Measurements from ENCODE around the gene SKAP2. TPM values are rescaled to one million over a fixed set of nuclear protein-coding genes. Genes with fewer than 3 reads are reported as not detected.

The SKAP2 gene
- total RNA-seq, 1 experiment from 2014 or later: 30.7 TPM

- ChIA-PET RAD21 (ENCODE audit: low non-redundant PET in 1 of 2, low total read pairs in 2 of 2, uncharacterized antibody in 2 of 2, unreplicated experiment in 2 of 2) (no interaction called here), CTCF (no interaction called here), POLR2A (no interaction called here)
- no peaks in the 10 kb centered on the region for H3K27me3 ChIP-seq (ENCODE audit: insufficient read depth, low read length)
- intact Hi-C loops (cut with micrococcal nuclease): no loop called here
- H3K9ac ChIP-seq (ENCODE audit: low read length): no peak overlapping the region
- no peaks in the 10 kb centered on the region for H3K79me2 ChIP-seq (ENCODE audit: insufficient read depth, low read length)
- no peak overlapping the region for H2AFZ ChIP-seq (ENCODE audit: low read depth, low read length, poor library complexity, severe bottlenecking)
- DNase-seq (ENCODE audit: low read depth, low spot score): no peak
- H3K4me2 ChIP-seq (ENCODE audit: low read length): no peak overlapping the region
- no peaks in the 10 kb centered on the region for H4K20me1 ChIP-seq (ENCODE audit: insufficient read depth)
- H3K27ac ChIP-seq (ENCODE audit: low read depth, low read length): no peak overlapping the region
- BruUV-seq (replicated peaks): no TSS peak
- peaks cover 0 to 3% of the 10 kb centered on the region in 2 experiments; a peak in 1 of 4 replicates for H3K4me1 ChIP-seq (ENCODE audit: control insufficient read depth in 1 of 2, insufficient read depth in 2 of 2, low read length in 2 of 2)
- no peaks in the 10 kb centered on the region for H3K9me2 ChIP-seq (ENCODE audit: insufficient read depth)
- TF ChIP-seq, protein P1, sequence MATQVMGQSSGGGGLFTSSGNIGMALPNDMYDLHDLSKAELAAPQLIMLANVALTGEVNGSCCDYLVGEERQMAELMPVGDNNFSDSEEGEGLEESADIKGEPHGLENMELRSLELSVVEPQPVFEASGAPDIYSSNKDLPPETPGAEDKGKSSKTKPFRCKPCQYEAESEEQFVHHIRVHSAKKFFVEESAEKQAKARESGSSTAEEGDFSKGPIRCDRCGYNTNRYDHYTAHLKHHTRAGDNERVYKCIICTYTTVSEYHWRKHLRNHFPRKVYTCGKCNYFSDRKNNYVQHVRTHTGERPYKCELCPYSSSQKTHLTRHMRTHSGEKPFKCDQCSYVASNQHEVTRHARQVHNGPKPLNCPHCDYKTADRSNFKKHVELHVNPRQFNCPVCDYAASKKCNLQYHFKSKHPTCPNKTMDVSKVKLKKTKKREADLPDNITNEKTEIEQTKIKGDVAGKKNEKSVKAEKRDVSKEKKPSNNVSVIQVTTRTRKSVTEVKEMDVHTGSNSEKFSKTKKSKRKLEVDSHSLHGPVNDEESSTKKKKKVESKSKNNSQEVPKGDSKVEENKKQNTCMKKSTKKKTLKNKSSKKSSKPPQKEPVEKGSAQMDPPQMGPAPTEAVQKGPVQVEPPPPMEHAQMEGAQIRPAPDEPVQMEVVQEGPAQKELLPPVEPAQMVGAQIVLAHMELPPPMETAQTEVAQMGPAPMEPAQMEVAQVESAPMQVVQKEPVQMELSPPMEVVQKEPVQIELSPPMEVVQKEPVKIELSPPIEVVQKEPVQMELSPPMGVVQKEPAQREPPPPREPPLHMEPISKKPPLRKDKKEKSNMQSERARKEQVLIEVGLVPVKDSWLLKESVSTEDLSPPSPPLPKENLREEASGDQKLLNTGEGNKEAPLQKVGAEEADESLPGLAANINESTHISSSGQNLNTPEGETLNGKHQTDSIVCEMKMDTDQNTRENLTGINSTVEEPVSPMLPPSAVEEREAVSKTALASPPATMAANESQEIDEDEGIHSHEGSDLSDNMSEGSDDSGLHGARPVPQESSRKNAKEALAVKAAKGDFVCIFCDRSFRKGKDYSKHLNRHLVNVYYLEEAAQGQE (IDR thresholded peaks at IDR 0.05; ENCODE audit: low read depth): no peak
- TF ChIP-seq FOSL1 (IDR thresholded peaks at IDR 0.05; ENCODE audit: low read depth): no peak
- TF ChIP-seq SP1 (IDR thresholded peaks at IDR 0.05; ENCODE audit: low read depth): no peak
- no peak for TF ChIP-seq ZNF274 (IDR thresholded peaks at IDR 0.05; ENCODE audit: low read depth, low read length)
- no peak for TF ChIP-seq CBX3 (IDR thresholded peaks at IDR 0.05; ENCODE audit: low read depth)
- TF ChIP-seq, protein P2, sequence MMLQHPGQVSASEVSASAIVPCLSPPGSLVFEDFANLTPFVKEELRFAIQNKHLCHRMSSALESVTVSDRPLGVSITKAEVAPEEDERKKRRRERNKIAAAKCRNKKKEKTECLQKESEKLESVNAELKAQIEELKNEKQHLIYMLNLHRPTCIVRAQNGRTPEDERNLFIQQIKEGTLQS (IDR thresholded peaks at IDR 0.05): no peak
- H3K4me3 ChIP-seq (replicated peaks in 1 of 2; ENCODE audit: low read depth in 1 of 2, low read length in 2 of 2): no peak overlapping the region
- H3K9me3 ChIP-seq (ENCODE audit: control insufficient read depth in 1 of 2, insufficient read depth in 1 of 2, low read depth in 1 of 2, low read length in 2 of 2): no peaks in the 10 kb centered on the region
- ATAC-seq: no peak
- H3K36me3 ChIP-seq (ENCODE audit: control insufficient read depth in 1 of 2, insufficient read depth in 2 of 2, low read length in 2 of 2): no peaks in the 10 kb centered on the region
These were observed 226.2 kb downstream of the SKAP2 start for GRCh38 chr7:26638140-26638539.

DNA sequence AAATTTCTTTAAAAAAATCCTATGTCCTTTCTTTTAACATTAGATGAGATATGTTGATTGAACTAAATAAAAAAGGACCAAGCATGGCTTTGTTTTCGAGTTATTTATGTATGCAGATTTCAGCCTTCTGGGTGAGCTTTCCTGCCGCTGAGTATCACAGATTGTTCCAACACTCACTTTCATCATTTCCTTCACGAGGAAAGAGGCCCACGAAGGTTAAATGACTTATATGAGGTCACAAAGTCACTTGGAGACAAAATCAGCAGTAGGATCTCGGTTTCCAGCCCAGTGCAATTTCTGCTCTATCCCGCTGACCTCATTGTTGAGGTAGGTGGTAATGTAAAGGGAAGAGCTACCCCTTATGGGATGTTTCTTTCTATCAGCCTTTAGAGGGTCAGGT lies 226.8 kb downstream of the SKAP2 start:
- ChIA-PET CTCF (no interaction called here), RAD21 (ENCODE audit: low non-redundant PET in 1 of 2, low total read pairs in 2 of 2, uncharacterized antibody in 2 of 2, unreplicated experiment in 2 of 2) (no interaction called here), POLR2A (no interaction called here)
- no peaks in the 10 kb centered on the region for H3K36me3 ChIP-seq (ENCODE audit: control insufficient read depth in 1 of 2, insufficient read depth in 2 of 2, low read length in 2 of 2)
- BruUV-seq (replicated peaks): no TSS peak
- no peaks in the 10 kb centered on the region for H4K20me1 ChIP-seq (ENCODE audit: insufficient read depth)
- peaks cover 0 to 3% of the 10 kb centered on the region in 2 experiments; a peak in 1 of 4 replicates for H3K4me1 ChIP-seq (ENCODE audit: control insufficient read depth in 1 of 2, insufficient read depth in 2 of 2, low read length in 2 of 2)
- no peak overlapping the region for H2AFZ ChIP-seq (ENCODE audit: low read depth, low read length, poor library complexity, severe bottlenecking)
- no peaks in the 10 kb centered on the region for H3K27me3 ChIP-seq (ENCODE audit: insufficient read depth, low read length)
- intact Hi-C loops (cut with micrococcal nuclease): no loop called here
- no peaks in the 10 kb centered on the region for H3K9me2 ChIP-seq (ENCODE audit: insufficient read depth)
- no peak for ATAC-seq
- no peak for DNase-seq (ENCODE audit: low read depth, low spot score)
- H3K4me2 ChIP-seq (ENCODE audit: low read length): no peak overlapping the region
- H3K4me3 ChIP-seq (replicated peaks in 1 of 2; ENCODE audit: low read depth in 1 of 2, low read length in 2 of 2): no peak overlapping the region
- H3K27ac ChIP-seq (ENCODE audit: low read depth, low read length): no peak overlapping the region
- no peaks in the 10 kb centered on the region for H3K9me3 ChIP-seq (ENCODE audit: control insufficient read depth in 1 of 2, insufficient read depth in 1 of 2, low read depth in 1 of 2, low read length in 2 of 2)
- no peak overlapping the region for H3K9ac ChIP-seq (ENCODE audit: low read length)
- H3K79me2 ChIP-seq (ENCODE audit: insufficient read depth, low read length): no peaks in the 10 kb centered on the region
- TF ChIP-seq EZH2phosphoT487 (IDR thresholded peaks at IDR 0.05; ENCODE audit: borderline replicate concordance): no peak
- TF ChIP-seq SIN3A (IDR thresholded peaks at IDR 0.05; ENCODE audit: low read depth): no peak
- TF ChIP-seq, protein P2 (IDR thresholded peaks at IDR 0.05): no peak
- TF ChIP-seq TCF7L2 (IDR thresholded peaks at IDR 0.05; ENCODE audit: borderline replicate concordance, extremely low read depth, insufficient read depth, insufficient read length): no peak
- TF ChIP-seq EGR1 (IDR thresholded peaks at IDR 0.05; ENCODE audit: low read depth): no peak
- TF ChIP-seq JUND (IDR thresholded peaks at IDR 0.05): no peak
- TF ChIP-seq POLR2A (IDR thresholded peaks at IDR 0.05; ENCODE audit: borderline replicate concordance, extremely low read depth, insufficient read depth, insufficient read length): no peak
- TF ChIP-seq EZH2 (IDR thresholded peaks at IDR 0.05): no peak
- TF ChIP-seq ZFX (IDR thresholded peaks at IDR 0.05): no peak
- TF ChIP-seq, protein P3, sequence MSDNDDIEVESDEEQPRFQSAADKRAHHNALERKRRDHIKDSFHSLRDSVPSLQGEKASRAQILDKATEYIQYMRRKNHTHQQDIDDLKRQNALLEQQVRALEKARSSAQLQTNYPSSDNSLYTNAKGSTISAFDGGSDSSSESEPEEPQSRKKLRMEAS (IDR thresholded peaks at IDR 0.05): no peak
- TF ChIP-seq ELF1 (IDR thresholded peaks at IDR 0.05; ENCODE audit: borderline replicate concordance, low read depth): no peak
- no peak for TF ChIP-seq SP1 (IDR thresholded peaks at IDR 0.05; ENCODE audit: low read depth)
- TF ChIP-seq CEBPB (IDR thresholded peaks at IDR 0.05; ENCODE audit: low read depth): no peak
- TF ChIP-seq FOSL1 (IDR thresholded peaks at IDR 0.05; ENCODE audit: low read depth): no peak
- TF ChIP-seq RAD21 (IDR thresholded peaks at IDR 0.05; ENCODE audit: low read depth): no peak
